ENCODE measurements around the gene TRPM3. TPM values are rescaled to one million over a fixed set of nuclear protein-coding genes. Genes with fewer than 3 reads are reported as not detected.

The TRPM3 gene
- total and polyA plus RNA-seq, 9 of the 15 experiments (the other 6 are each of a cell fraction or from before 2014, with no cell fraction given): 0.04 TPM; not detected in 8

GRCh38 chr9:70587201-70587600 lies 534.2 kb downstream of the TRPM3 start:
- in situ Hi-C loops (cut with MboI): loop anchor here (25.0 kb wide), 1 partner anchor 625 kb away; no protein-coding TSS in a partner anchor

GRCh38 chr9:70586476-70586875 lies 534.9 kb downstream of the TRPM3 start:
- FAIRE-seq: no peak

More at GRCh38 chr9:70587201-70587600, 534.2 kb downstream of the TRPM3 start:
- 3% methylated on average over 3 of the region's 3 CpGs for WGBS (ENCODE audit: insufficient coverage, low coverage, missing lambda C conversion rate)
- Histone ChIP-seq H2AFZ (ENCODE audit: low read depth, low read length) (no peak overlapping the region), H3K9me3 (replicated peaks; ENCODE audit: control insufficient read depth, insufficient read depth, low read depth, low read length) (no peaks in the 10 kb centered on the region), H3K36me3 (ENCODE audit: control insufficient read depth, insufficient read depth, low read length) (no peaks in the 10 kb centered on the region), H3K4me1 (replicated peaks in 1 of 2; ENCODE audit: control insufficient read depth in 2 of 2, insufficient read depth in 2 of 2, low read length in 2 of 2) (no peaks in the 10 kb centered on the region), H3K27me3 (ENCODE audit: control insufficient read depth in 2 of 2, insufficient read depth in 2 of 2, low read length in 2 of 2) (peaks cover 0 to 21% of the 10 kb centered on the region in 2 experiments; a peak in 3 of 5 replicates), H3K79me2 (ENCODE audit: control insufficient read depth, insufficient read depth, low read length) (no peaks in the 10 kb centered on the region), H3K4me2 (ENCODE audit: insufficient read depth, low read length) (no peak overlapping the region), H3K27ac (ENCODE audit: extremely low read depth, low read depth, low read length) (no peak overlapping the region), H3K9ac (ENCODE audit: insufficient read depth in 1 of 2, low read depth in 2 of 2, low read length in 2 of 2) (no peak overlapping the region), H3K9me1 (ENCODE audit: control insufficient read depth, insufficient read depth, low read length) (no peaks in the 10 kb centered on the region), H3K4me3 (no peak overlapping the region), H4K20me1 (replicated peaks; ENCODE audit: control insufficient read depth, insufficient read depth, low read length) (no peaks in the 10 kb centered on the region)
- FAIRE-seq: no peak
- ChIA-PET POLR2A (no interaction called here), CTCF (ENCODE audit: low intra/inter-chr PET ratio) (no interaction called here)
- no peak for ATAC-seq
- no TSS peak for BruUV-seq (replicated peaks)
- TF ChIP-seq ASH1L (IDR thresholded peaks at IDR 0.05; ENCODE audit: borderline replicate concordance, low read depth, partially characterized antibody) (no peak), FIP1L1 (IDR thresholded peaks at IDR 0.05; ENCODE audit: low read depth, low read length, poor library complexity, severe bottlenecking) (no peak), NFIC (IDR thresholded peaks at IDR 0.05) (no peak), CAMTA2 (CRISPR knock-in tag; conservative IDR thresholded peaks at IDR 0.05) (no peak)
- intact Hi-C loops (cut with micrococcal nuclease): no loop called here
- no peak for DNase-seq (ENCODE audit: extremely low read depth in 1 of 4, low spot score in 3 of 4)

More at GRCh38 chr9:70586476-70586875, 534.9 kb downstream of the TRPM3 start:
- BruUV-seq (replicated peaks): no TSS peak
- H3K79me2 ChIP-seq (ENCODE audit: control insufficient read depth, insufficient read depth, low read length): no peaks in the 10 kb centered on the region
- H3K9me3 ChIP-seq (replicated peaks; ENCODE audit: control insufficient read depth, insufficient read depth, low read depth, low read length): no peaks in the 10 kb centered on the region
- DNase-seq (ENCODE audit: extremely low read depth in 1 of 4, low spot score in 3 of 4) (no peak), ATAC-seq (no peak)
- no peaks in the 10 kb centered on the region for H3K36me3 ChIP-seq (ENCODE audit: control insufficient read depth, insufficient read depth, low read length)
- POLR2A ChIA-PET: no interaction called here
- in situ Hi-C loops (cut with MboI): loop anchor here (25.0 kb wide), 1 partner anchor 624 kb away; no protein-coding TSS in a partner anchor
- no peaks in the 10 kb centered on the region for H4K20me1 ChIP-seq (replicated peaks; ENCODE audit: control insufficient read depth, insufficient read depth, low read length)
- no peaks in the 10 kb centered on the region for H3K4me1 ChIP-seq (replicated peaks in 1 of 2; ENCODE audit: control insufficient read depth in 2 of 2, insufficient read depth in 2 of 2, low read length in 2 of 2)
- no peak overlapping the region for H2AFZ ChIP-seq (ENCODE audit: low read depth, low read length)
- CTCF ChIA-PET (ENCODE audit: low intra/inter-chr PET ratio): no interaction called here
- H3K9me1 ChIP-seq (ENCODE audit: control insufficient read depth, insufficient read depth, low read length): no peaks in the 10 kb centered on the region
- peaks cover 0 to 23% of the 10 kb centered on the region in 2 experiments; a peak in 3 of 5 replicates for H3K27me3 ChIP-seq (ENCODE audit: control insufficient read depth in 2 of 2, insufficient read depth in 2 of 2, low read length in 2 of 2)
- TF ChIP-seq HEY1 (CRISPR knock-in tag; IDR thresholded peaks at IDR 0.05; ENCODE audit: borderline replicate concordance) (no peak), PURB (CRISPR knock-in tag; IDR thresholded peaks at IDR 0.05; ENCODE audit: low read depth) (no peak), LEF1 (IDR thresholded peaks at IDR 0.05) (no peak), DACH1 (IDR thresholded peaks at IDR 0.05; ENCODE audit: partially characterized antibody) (no peak), NELFE (IDR thresholded peaks at IDR 0.05; ENCODE audit: insufficient read depth, insufficient read length) (no peak), NR0B1 (IDR thresholded peaks at IDR 0.05; ENCODE audit: partially characterized antibody) (no peak), ZNF780A (CRISPR knock-in tag; IDR thresholded peaks at IDR 0.05) (no peak), FIP1L1 (IDR thresholded peaks at IDR 0.05; ENCODE audit: low read depth, low read length, poor library complexity, severe bottlenecking) (no peak), KDM5B (IDR thresholded peaks at IDR 0.05; ENCODE audit: insufficient replicate concordance, low read depth, low read length) (no peak), TAF1 (IDR thresholded peaks at IDR 0.05; ENCODE audit: control insufficient read depth, extremely low read depth, insufficient read depth, low read length, severe bottlenecking) (no peak), EHMT2 (IDR thresholded peaks at IDR 0.05) (no peak), ERF (CRISPR knock-in tag; IDR thresholded peaks at IDR 0.05) (no peak), MCM3 (IDR thresholded peaks at IDR 0.05) (no peak), XRCC4 (IDR thresholded peaks at IDR 0.05; ENCODE audit: extremely low read depth, insufficient read depth, insufficient read length) (no peak), ZC3H11A (IDR thresholded peaks at IDR 0.05; ENCODE audit: low read depth, low read length) (no peak), ZNF77 (CRISPR knock-in tag; IDR thresholded peaks at IDR 0.05) (no peak)
- 0% methylated on average over 4 of the region's 4 CpGs for WGBS (ENCODE audit: insufficient coverage, low coverage, missing lambda C conversion rate)
- no peak overlapping the region for H3K4me2 ChIP-seq (ENCODE audit: insufficient read depth, low read length)
- intact Hi-C loops (cut with micrococcal nuclease): no loop called here
- no peak overlapping the region for H3K27ac ChIP-seq (ENCODE audit: extremely low read depth, low read depth, low read length)
- no peak overlapping the region for H3K4me3 ChIP-seq
- H3K9ac ChIP-seq (ENCODE audit: insufficient read depth in 1 of 2, low read depth in 2 of 2, low read length in 2 of 2): no peak overlapping the region

Data from K562 (cell line).